ENCODE results near the gene AKR7A3. TPM values are rescaled to one million over a fixed set of nuclear protein-coding genes. Genes with fewer than 3 reads are reported as not detected.

The AKR7A3 gene
- total RNA-seq, 1 experiment from 2014 or later = 1.4 TPM

DNA sequence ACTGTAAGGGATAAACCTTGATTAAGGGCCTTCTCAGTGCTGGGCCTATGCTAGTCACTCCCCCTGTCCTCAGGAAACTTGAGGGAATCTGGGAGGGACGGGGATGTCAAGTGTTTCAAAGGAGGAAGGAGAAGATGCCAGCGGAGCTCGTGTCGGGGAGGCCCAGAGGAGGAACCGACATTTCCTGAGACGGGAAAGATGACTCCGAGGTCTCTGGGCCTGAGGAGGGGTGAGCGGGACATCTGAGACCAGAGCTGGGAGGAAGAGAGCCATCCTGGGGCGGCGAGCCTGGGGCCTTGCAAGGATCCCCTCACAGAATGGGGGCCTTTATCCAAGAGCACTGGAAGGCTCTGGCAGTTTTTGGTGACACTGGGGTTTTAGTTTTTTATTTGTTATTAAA is 33.9 kb upstream of the AKR7A3 start:
- Histone ChIP-seq H3K4me3 (ENCODE audit: low read depth in 2 of 2, low read length in 2 of 2) (no peak overlapping the region), H3K27me3 (ENCODE audit: control insufficient read depth, insufficient read depth, low read length) (no peaks in the 10 kb centered on the region), H3K36me3 (ENCODE audit: control insufficient read depth, insufficient read depth, low read length) (no peaks in the 10 kb centered on the region; the same call in 1 of the 2 replicates), H3K9me3 (ENCODE audit: control insufficient read depth, insufficient read depth, low read depth, low read length) (no peaks in the 10 kb centered on the region), H3K4me1 (ENCODE audit: control insufficient read depth, insufficient read depth, low read length) (no peaks in the 10 kb centered on the region), H3K27ac (ENCODE audit: low read length) (no peak overlapping the region)
- ATAC-seq = no peak
- intact Hi-C loops (cut with micrococcal nuclease; ENCODE audit: unreplicated experiment) (no loop called here), in situ Hi-C loops (cut with HindIII; ENCODE audit: low pct_unique_long_range_greater_than_20kb, low sequenced_read_pairs) (no loop called here)
- TF ChIP-seq, protein P1, sequence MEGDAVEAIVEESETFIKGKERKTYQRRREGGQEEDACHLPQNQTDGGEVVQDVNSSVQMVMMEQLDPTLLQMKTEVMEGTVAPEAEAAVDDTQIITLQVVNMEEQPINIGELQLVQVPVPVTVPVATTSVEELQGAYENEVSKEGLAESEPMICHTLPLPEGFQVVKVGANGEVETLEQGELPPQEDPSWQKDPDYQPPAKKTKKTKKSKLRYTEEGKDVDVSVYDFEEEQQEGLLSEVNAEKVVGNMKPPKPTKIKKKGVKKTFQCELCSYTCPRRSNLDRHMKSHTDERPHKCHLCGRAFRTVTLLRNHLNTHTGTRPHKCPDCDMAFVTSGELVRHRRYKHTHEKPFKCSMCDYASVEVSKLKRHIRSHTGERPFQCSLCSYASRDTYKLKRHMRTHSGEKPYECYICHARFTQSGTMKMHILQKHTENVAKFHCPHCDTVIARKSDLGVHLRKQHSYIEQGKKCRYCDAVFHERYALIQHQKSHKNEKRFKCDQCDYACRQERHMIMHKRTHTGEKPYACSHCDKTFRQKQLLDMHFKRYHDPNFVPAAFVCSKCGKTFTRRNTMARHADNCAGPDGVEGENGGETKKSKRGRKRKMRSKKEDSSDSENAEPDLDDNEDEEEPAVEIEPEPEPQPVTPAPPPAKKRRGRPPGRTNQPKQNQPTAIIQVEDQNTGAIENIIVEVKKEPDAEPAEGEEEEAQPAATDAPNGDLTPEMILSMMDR (IDR thresholded peaks at IDR 0.05) = no peak
- TF ChIP-seq, protein P2, sequence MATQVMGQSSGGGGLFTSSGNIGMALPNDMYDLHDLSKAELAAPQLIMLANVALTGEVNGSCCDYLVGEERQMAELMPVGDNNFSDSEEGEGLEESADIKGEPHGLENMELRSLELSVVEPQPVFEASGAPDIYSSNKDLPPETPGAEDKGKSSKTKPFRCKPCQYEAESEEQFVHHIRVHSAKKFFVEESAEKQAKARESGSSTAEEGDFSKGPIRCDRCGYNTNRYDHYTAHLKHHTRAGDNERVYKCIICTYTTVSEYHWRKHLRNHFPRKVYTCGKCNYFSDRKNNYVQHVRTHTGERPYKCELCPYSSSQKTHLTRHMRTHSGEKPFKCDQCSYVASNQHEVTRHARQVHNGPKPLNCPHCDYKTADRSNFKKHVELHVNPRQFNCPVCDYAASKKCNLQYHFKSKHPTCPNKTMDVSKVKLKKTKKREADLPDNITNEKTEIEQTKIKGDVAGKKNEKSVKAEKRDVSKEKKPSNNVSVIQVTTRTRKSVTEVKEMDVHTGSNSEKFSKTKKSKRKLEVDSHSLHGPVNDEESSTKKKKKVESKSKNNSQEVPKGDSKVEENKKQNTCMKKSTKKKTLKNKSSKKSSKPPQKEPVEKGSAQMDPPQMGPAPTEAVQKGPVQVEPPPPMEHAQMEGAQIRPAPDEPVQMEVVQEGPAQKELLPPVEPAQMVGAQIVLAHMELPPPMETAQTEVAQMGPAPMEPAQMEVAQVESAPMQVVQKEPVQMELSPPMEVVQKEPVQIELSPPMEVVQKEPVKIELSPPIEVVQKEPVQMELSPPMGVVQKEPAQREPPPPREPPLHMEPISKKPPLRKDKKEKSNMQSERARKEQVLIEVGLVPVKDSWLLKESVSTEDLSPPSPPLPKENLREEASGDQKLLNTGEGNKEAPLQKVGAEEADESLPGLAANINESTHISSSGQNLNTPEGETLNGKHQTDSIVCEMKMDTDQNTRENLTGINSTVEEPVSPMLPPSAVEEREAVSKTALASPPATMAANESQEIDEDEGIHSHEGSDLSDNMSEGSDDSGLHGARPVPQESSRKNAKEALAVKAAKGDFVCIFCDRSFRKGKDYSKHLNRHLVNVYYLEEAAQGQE (IDR thresholded peaks at IDR 0.05; ENCODE audit: insufficient read depth in 1 of 2, low read depth in 2 of 2, low read length in 1 of 2) = no peak
- no peak for TF ChIP-seq POLR2AphosphoS5 (IDR thresholded peaks at IDR 0.05; ENCODE audit: low read depth, low read length)
- no peak for TF ChIP-seq SIN3A (IDR thresholded peaks at IDR 0.05; ENCODE audit: borderline replicate concordance, insufficient read depth, low read depth, low read length)
- TF ChIP-seq TCF7L2 (IDR thresholded peaks at IDR 0.05; ENCODE audit: low read depth, low read length) = no peak
- ChIA-PET POLR2A (no interaction called here), CTCF (no interaction called here)
- DNase-seq (ENCODE audit: low read depth, low spot score) = no peak
- no TSS peak for BruUV-seq (replicated peaks)

DNA sequence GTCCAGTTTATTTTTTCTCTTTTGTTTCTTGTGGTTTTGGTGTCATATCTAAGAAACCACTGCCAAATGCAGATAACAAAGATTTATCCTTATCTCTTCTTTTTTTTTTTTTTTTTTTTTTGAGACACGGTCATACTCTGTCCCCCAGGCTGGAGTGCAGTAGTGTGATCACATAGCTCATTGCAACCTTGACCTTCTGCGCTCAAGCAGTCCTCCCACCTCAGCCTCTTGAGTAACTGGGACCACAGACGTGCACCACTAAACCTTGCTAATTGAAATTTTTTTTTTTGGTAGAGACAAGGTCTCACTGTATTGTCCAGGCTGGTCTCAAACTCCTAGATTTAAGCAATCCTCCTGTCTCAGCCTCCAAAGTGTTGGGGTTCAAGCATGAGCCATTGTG is 32.5 kb upstream of the AKR7A3 start:
- Histone ChIP-seq H3K4me3 (ENCODE audit: low read depth in 2 of 2, low read length in 2 of 2) (no peak overlapping the region), H3K27ac (ENCODE audit: low read length) (no peak overlapping the region), H3K36me3 (ENCODE audit: control insufficient read depth, insufficient read depth, low read length) (no peaks in the 10 kb centered on the region), H3K27me3 (ENCODE audit: control insufficient read depth, insufficient read depth, low read length) (no peaks in the 10 kb centered on the region), H3K9me3 (ENCODE audit: control insufficient read depth, insufficient read depth, low read depth, low read length) (no peaks in the 10 kb centered on the region), H3K4me1 (ENCODE audit: control insufficient read depth, insufficient read depth, low read length) (no peaks in the 10 kb centered on the region)
- TF ChIP-seq, protein P1 (IDR thresholded peaks at IDR 0.05) = no peak
- ChIA-PET POLR2A (no interaction called here), CTCF (no interaction called here)
- ATAC-seq = no peak
- in situ Hi-C loops (cut with HindIII; ENCODE audit: low pct_unique_long_range_greater_than_20kb, low sequenced_read_pairs) (no loop called here), intact Hi-C loops (cut with micrococcal nuclease; ENCODE audit: unreplicated experiment) (no loop called here)
- no peak for DNase-seq (ENCODE audit: low read depth, low spot score)
- no TSS peak for BruUV-seq (replicated peaks)

DNA sequence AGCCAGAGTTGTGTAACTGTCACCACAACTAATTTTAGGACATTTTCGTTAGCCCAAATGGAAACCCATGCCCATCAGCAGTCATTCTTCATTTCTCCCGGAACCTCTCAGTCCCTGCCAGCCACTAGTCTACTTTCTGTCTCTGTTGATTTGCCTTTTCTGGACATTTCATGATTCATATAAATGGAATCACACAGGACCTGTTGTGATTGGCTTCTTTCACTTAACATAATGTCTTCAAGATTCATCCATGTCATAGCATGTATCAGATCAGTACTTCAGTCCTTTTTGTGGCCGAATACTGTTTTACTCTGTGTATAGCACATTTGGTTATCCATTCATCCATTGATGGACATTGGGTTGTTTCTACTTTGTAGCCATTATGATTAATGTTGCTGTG is 30.6 kb upstream of the AKR7A3 start:
- TSS peak; percentile 31 for BruUV-seq (replicated peaks)
- no peak overlapping the region for H3K27ac ChIP-seq (ENCODE audit: low read length)
- ChIA-PET CTCF (no interaction called here), POLR2A (no interaction called here)
- no peaks in the 10 kb centered on the region for H3K27me3 ChIP-seq (ENCODE audit: control insufficient read depth, insufficient read depth, low read length)
- in situ Hi-C loops (cut with HindIII; ENCODE audit: low pct_unique_long_range_greater_than_20kb, low sequenced_read_pairs) (no loop called here), intact Hi-C loops (cut with micrococcal nuclease; ENCODE audit: unreplicated experiment) (no loop called here)
- 0 out of 2 replicates have a peak, but pooled peaks cover 2% of the 10 kb centered on the region for H3K4me1 ChIP-seq (ENCODE audit: control insufficient read depth, insufficient read depth, low read length)
- TF ChIP-seq POLR2AphosphoS5 (IDR thresholded peaks at IDR 0.05; ENCODE audit: low read depth, low read length) (no peak), SIN3A (IDR thresholded peaks at IDR 0.05; ENCODE audit: borderline replicate concordance, insufficient read depth, low read depth, low read length) (no peak), TCF7L2 (IDR thresholded peaks at IDR 0.05; ENCODE audit: low read depth, low read length) (no peak)
- TF ChIP-seq, protein P1 (IDR thresholded peaks at IDR 0.05) = no peak
- TF ChIP-seq, protein P2 (IDR thresholded peaks at IDR 0.05; ENCODE audit: insufficient read depth in 1 of 2, low read depth in 2 of 2, low read length in 1 of 2) = no peak
- H3K9me3 ChIP-seq (ENCODE audit: control insufficient read depth, insufficient read depth, low read depth, low read length) = no peaks in the 10 kb centered on the region
- DNase-seq (ENCODE audit: low read depth, low spot score) = no peak
- no peaks in the 10 kb centered on the region for H3K36me3 ChIP-seq (ENCODE audit: control insufficient read depth, insufficient read depth, low read length)
- ATAC-seq = no peak
- H3K4me3 ChIP-seq (ENCODE audit: low read depth in 2 of 2, low read length in 2 of 2) = no peak overlapping the region
